ENCODE results near the gene CCL27.

Gene CCL27

DNA sequence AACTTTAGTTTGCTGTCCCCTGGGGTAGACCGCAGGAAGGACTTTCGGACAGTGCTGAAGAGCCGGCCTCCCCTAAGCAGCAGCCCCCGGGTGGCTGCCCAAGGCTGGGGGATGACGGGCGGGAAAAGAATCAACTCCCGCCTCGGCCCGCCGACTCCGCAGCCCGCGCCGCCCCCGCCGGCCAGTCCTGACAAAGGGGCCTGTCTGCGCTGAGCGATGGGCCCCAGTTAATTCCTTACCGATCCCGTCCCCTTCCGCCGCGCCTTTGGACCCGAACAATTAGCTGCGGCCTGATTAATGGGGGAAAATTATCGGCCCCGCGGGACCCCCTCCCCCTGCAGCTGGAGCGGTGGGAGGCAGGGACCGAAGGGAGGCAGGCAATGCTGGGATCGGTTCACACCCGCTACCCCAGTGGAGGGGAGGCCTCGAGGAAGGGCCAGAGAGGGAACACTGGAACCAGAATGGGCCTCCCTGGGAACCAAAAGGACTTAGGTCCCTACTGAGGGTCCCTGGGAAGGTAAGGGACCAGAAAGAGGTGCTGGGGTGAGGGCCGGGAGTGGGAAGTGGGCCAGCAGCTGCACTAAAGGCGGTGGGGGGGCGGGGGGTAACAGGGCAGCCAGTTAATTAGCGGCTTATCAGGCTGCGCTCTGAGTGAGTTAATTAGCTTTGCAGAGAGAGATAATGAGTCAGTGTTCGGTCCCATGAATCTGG, 37.8 kb downstream of the CCL27 start:
- DNase-seq: peak; percentile 87

DNA sequence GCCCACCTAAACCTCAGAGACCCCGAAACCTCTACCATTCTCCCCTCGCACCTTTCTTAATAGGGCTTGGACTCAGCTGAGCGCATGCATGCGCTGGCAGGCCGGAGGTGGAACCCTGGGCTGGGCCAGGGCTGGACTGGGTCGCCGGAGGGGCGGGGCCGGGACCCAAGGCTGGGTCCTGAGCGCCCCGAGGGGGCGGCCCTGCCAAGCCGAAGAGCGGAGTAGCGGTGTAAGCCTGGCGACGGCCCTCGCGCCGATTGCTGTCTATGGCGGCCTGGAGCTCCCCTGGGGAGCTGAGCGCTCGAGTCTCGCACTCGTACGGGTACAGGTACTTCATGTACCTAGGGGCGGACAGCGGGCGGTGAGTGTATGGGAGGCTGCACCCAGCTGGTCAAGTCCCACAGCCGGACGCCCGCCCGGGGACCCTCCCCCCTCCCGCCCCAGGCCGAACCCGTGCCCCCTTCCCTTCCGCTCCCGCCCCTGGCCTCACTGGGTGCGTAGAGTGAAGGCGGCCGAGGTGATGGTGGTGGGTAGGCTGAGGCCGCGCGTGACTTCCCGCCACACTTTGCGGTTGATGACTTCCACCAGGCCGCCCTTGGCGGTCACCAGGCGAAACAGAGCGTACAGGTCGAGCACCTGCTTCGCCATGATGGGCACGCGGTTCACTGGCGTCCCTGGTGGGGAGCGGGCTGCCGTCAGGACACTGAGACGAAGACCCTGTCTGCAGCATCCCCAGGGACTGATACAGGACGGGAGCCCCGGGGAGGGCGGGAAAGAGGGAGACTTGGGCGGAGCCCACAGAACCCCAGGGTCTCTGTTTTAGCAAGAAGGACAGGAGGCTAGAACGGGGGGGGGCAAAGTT, 38.9 kb downstream of the CCL27 start:
- no peak for DNase-seq

DNA sequence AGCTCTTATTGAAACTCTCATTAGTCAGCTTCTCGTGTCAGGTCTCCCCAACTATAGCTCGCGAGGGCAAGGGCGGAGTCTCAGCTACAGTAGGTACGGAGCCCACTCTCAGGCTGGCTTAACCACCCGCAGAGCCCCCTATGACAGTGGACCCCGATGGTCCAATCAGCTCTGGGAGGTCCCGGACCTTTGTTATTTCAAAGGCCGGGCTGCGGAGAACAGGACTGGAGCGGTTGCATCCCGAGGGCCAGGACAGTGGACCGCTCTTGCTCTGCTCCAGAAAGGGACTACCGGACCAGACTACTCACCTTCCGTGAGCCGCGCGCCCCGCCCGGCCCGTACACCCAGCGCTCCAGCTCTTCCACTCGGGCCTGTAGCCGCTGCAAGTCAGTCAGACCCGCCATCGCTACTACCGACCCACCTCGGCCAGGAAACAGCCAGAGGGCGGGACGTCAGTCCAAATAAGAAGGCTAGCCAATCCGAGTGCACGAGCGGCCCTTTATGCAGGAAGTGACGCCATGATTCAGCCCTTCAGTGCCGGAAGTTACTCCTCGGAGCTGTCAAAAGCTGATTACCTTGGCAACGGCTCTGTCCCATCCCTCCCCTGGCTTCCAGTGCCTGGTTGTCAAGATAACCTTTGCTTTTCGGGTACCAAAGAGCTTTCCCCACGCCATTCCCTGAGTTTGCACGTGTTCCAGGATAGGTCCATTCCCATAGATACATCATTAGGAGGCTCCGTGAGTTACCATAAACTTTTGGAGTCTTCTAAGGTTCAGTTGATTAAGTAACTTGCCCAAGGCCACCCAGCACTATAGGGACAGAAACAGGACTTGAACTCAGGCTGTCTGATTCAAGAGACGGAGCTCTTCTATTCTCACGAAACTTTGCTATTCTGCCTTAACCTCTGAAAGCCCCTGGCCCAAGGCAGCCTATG, 42.1 kb downstream of the CCL27 start, which contains the start of gene DCTN3:
DCTN3 (minus strand) TSS at position 435 of the 934 bp plus-strand sequence; CDS start at position 404, 31 bp downstream.
- peak; percentile 96 for DNase-seq

DNA sequence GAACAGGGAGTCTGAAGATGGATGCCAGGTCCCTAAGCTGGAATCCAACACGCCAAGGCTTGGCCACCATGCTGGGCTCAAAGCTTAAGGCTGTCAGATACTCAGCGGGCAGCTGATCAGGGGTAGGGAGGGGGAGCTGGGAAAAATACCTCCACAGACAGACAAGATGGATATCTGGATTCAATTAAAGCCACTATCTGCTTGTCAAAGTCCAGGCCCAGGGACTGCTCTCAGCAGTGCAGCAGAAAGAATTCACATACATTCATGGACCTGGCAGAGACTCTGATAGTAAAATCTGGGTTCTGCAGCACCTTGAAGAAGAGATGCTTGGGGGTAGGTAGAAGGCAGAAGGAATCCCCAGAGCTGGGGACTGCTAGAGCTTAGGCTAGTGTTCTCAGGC, 47.3 kb downstream of the CCL27 start:
- no peak for DNase-seq

DNA sequence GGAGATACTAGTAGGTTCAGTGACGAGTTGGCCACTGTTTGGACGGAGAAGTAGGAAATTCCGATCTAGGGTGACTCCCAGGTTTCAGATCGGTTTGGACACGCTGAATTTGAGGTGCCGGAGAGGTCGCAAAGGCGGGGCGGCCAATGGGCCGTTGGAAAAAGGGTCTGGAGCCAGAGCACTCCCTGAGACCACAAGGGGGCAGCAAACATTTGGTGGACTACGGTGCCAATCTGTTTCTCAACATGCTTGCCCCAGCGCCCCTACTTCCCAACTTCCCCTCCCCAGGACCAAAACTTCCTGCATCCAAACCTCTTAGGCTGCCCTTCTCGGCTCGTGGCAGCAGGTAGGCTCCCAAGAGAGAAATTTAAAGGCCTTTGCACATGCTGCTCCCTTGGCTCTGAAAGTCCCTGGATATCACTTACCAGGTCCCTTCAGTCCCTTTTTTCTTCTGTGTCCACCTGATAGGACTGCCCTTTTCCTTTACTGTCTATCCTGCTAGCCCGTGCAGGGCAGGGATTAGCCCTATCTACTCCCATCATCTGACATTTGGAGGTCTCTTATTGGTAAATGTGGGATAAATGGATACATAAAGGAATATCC, 49.6 kb downstream of the CCL27 start:
- peak; percentile 89 for DNase-seq

Data from NCI-H82 (cell line).